Measurements from ENCODE around the gene RASSF1. TPM values are rescaled to one million over a fixed set of nuclear protein-coding genes. Genes with fewer than 3 reads are reported as not detected.

Gene RASSF1
- total RNA-seq, 2 experiments from 2014 or later: 75.8 to 76.5 TPM

DNA sequence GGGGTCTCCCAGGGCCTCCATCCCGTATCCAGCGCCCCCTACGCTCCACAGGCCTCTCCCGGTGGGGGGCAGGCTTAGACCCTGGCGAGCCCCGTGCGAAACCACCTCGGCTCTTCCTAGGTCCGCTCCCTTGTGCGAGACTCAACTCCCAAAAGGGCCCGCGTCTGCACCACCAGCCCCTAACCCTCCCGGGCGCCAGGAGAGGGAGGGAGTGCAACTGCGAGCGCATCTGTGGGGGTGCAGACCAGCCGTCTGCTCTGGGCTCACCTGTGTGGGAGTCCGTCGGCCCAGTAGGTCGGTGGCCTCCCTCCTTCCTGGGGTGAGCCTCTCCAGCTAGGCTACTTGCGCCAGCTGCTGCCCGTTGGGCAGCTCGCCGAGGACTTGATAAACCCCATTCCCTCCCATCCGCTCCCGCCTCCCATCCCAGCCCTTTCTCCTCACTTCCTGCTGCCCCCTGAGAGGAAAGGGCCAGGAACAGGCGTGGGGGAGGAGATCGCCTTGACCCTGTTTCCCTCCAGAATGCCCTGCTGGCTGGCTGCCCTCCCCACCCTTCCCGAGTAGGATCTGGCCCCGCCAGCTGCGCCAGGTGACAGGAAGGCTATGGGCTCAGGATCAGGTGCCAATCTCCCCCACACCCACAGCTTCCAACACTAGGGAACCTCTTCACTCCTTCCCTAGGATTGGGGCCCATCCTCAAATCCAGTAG lies 18.1 kb downstream of the RASSF1 start, which contains the start of gene HYAL2:
TSS of gene HYAL2 (minus strand) at position 360 of the 706 bp plus-strand sequence. CDS start 2,256 bp downstream, outside the sequence.
- CTCF ChIA-PET: interaction anchor here (1.4 to 3.0 kb wide), 3 partner anchors 13 to 25 kb away, joined by 3 to 40 read pairs (median 4); no protein-coding TSS in a partner anchor
- Mint-ChIP-seq H3K27me3 (no peaks in the 10 kb centered on the region), H3K27ac (peak within 1 kb of the TSS; percentile 94), H3K9me3 (no peaks in the 10 kb centered on the region), H3K4me1 (ENCODE audit: low read depth) (peaks cover 36% of the 10 kb centered on the region), H3K36me3 (ENCODE audit: low read depth) (peaks cover 1% of the 10 kb centered on the region), H3K4me3 (peak within 1 kb of the TSS; percentile 78)
- TF ChIP-seq, protein P1, sequence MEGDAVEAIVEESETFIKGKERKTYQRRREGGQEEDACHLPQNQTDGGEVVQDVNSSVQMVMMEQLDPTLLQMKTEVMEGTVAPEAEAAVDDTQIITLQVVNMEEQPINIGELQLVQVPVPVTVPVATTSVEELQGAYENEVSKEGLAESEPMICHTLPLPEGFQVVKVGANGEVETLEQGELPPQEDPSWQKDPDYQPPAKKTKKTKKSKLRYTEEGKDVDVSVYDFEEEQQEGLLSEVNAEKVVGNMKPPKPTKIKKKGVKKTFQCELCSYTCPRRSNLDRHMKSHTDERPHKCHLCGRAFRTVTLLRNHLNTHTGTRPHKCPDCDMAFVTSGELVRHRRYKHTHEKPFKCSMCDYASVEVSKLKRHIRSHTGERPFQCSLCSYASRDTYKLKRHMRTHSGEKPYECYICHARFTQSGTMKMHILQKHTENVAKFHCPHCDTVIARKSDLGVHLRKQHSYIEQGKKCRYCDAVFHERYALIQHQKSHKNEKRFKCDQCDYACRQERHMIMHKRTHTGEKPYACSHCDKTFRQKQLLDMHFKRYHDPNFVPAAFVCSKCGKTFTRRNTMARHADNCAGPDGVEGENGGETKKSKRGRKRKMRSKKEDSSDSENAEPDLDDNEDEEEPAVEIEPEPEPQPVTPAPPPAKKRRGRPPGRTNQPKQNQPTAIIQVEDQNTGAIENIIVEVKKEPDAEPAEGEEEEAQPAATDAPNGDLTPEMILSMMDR (IDR thresholded peaks at IDR 0.05): no peak
- ATAC-seq: no peak
- no peak for DNase-seq
- intact Hi-C loops (cut with micrococcal nuclease): no loop called here
- POLR2A ChIA-PET: interaction anchor here (1.1 to 13.4 kb wide), 4 partner anchors 13 to 96 kb away, joined by 3 to 126 read pairs (median 4); partner anchors contain the start of genes CYB561D2, NPRL2 and RASSF1

DNA sequence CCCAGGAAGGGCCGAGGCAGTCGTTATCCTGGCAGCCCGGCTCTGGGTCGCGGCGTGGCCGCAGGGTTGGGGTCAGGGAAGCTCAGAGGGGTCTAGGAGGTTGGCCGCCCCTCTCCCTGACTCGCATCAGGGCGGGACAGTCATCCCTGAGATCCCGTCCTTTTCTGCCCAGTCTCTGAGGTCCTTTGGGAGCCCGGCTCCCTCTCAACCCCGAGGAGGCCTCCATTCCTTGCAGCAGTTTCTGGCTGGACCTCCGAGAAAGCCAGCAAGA lies 18.6 kb downstream of the RASSF1 start:
- H3K27me3 Mint-ChIP-seq: no peaks in the 10 kb centered on the region
- H3K4me1 Mint-ChIP-seq (ENCODE audit: low read depth): peaks cover 36% of the 10 kb centered on the region
- POLR2A ChIA-PET: interaction anchor here (1.1 to 13.4 kb wide), 3 partner anchors 14 to 95 kb away, joined by 3 to 126 read pairs (median 3); partner anchors contain the start of gene RASSF1
- peaks cover 1% of the 10 kb centered on the region for H3K36me3 Mint-ChIP-seq (ENCODE audit: low read depth)
- peak overlapping the region; percentile 78 for H3K4me3 Mint-ChIP-seq
- H3K27ac Mint-ChIP-seq: no peak overlapping the region
- TF ChIP-seq, protein P1 (IDR thresholded peaks at IDR 0.05): no peak
- ATAC-seq: no peak
- DNase-seq: no peak
- CTCF ChIA-PET: interaction anchor here (1.0 to 1.7 kb wide), 3 partner anchors 17 to 26 kb away, joined by 3 to 4 read pairs (median 3); no protein-coding TSS in a partner anchor
- intact Hi-C loops (cut with micrococcal nuclease): no loop called here
- H3K9me3 Mint-ChIP-seq: no peaks in the 10 kb centered on the region

DNA sequence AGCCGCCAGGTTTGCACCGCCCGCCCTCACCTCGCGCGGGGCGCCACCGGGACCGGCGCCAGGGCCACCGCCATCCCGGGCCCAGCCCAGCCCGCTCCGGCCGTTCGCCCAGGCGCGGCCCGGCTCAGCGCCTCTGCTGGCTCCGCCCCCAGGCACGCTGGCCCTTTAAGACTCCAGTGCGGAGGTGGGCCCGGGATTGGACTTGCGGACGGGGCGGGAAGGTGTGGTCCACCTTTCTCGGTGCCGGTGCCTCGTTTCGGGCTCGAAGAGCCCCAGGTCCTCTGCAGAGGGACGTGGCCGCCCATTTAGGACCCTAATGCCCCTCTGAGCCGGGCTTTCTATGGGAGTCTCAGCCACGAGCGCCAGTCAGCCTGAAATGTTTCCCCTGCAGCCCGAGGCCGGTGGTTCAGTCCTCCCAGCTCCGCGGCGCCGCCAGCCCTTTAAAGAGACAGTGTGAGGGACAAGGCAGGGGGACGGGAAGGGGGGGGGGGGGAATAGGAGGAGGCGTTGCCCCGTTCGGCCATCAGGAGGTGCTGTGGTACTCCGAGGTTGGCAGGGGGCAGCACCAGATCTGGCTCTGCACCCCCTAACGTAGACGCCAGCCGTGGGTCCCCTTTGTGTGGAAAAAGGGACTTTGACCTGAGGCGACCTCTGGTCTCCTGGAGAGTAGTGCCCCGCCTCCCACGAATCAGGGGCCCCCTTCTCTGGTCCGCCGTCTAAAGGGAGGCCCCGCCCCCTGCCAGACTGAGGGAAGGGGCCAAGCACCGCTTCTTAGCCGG lies 19.1 kb downstream of the RASSF1 start:
- ATAC-seq: peak; percentile 73
- intact Hi-C loops (cut with micrococcal nuclease): no loop called here
- Mint-ChIP-seq H3K4me1 (ENCODE audit: low read depth) (peaks cover 37% of the 10 kb centered on the region), H3K9me3 (no peaks in the 10 kb centered on the region), H3K27me3 (no peaks in the 10 kb centered on the region), H3K27ac (peak overlapping the region; percentile 94), H3K36me3 (ENCODE audit: low read depth) (peaks cover 1% of the 10 kb centered on the region), H3K4me3 (peak overlapping the region; percentile 78)
- ChIA-PET CTCF (interaction anchor here (0.7 to 3.4 kb wide), 7 partner anchors 16 to 75 kb away, joined by 3 to 10 read pairs (median 4); partner anchors contain the start of genes CYB561D2 and NPRL2), POLR2A (interaction anchor here (1.1 to 13.4 kb wide), 4 partner anchors 14 to 95 kb away, joined by 3 to 126 read pairs (median 4); partner anchors contain the start of gene RASSF1)
- TF ChIP-seq, protein P1 (IDR thresholded peaks at IDR 0.05): peak; percentile 64
- DNase-seq: peak; percentile 89

DNA sequence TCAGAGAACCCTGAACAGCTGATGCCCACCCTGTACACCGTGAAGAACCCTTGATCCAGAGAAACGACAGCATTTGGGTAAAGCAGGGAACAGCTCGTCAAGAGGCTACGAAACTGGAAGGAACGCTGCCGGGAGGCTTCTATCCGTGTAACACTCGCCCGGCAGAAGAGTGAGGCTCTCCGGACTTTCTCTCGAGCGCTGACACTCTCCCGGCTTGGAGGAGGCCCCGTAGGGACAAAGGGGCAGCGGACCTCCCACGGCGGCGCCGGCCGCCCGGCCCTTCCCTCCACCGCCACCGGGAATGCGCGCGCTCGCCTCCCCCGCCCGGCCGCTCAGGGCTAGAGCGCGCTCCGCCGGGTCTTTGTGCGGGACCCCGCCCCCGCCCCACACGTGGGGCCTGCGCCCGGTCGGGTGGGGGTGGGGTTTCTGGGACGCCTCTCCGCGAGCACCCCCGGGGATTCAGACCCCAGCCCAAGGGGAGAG lies 19.7 kb downstream of the RASSF1 start:
- intact Hi-C loops (cut with micrococcal nuclease): no loop called here
- Mint-ChIP-seq H3K27ac (peak overlapping the region; percentile 80), H3K27me3 (no peaks in the 10 kb centered on the region), H3K4me3 (peak overlapping the region; percentile 88), H3K9me3 (no peaks in the 10 kb centered on the region), H3K4me1 (ENCODE audit: low read depth) (peaks cover 39% of the 10 kb centered on the region), H3K36me3 (ENCODE audit: low read depth) (peaks cover 1% of the 10 kb centered on the region)
- DNase-seq (peak; percentile 61), ATAC-seq (peak; percentile 46)
- ChIA-PET CTCF (interaction anchor here (0.7 to 3.4 kb wide), 8 partner anchors 15 to 74 kb away, joined by 3 to 10 read pairs (median 4); partner anchors contain the start of genes CYB561D2 and NPRL2), POLR2A (interaction anchor here (1.1 to 13.4 kb wide), 6 partner anchors 15 to 74 kb away, joined by 3 to 126 read pairs (median 4); partner anchors contain the start of genes RASSF1 and ZMYND10)
- TF ChIP-seq, protein P1 (IDR thresholded peaks at IDR 0.05): no peak

All from activated CD8-positive, alpha-beta T cell treated with anti-CD3 and anti-CD28 coated beads for 36 hours (primary cell).